HG03575 (cell line): ENCODE results near the gene STAP2.

Experiments used
- ATAC-seq: cut with Tn5 transposase; IDR thresholded peaks from one replicate; pipeline ENCODE4 v1.9.1; 2021; ENCODE audit not compliant: unreplicated experiment, insufficient number of reproducible peaks, low FRiP score; ENCODE audit errors: extremely low read depth

STAP2 gene, protein sequence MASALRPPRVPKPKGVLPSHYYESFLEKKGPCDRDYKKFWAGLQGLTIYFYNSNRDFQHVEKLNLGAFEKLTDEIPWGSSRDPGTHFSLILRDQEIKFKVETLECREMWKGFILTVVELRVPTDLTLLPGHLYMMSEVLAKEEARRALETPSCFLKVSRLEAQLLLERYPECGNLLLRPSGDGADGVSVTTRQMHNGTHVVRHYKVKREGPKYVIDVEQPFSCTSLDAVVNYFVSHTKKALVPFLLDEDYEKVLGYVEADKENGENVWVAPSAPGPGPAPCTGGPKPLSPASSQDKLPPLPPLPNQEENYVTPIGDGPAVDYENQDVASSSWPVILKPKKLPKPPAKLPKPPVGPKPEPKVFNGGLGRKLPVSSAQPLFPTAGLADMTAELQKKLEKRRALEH

DNA sequence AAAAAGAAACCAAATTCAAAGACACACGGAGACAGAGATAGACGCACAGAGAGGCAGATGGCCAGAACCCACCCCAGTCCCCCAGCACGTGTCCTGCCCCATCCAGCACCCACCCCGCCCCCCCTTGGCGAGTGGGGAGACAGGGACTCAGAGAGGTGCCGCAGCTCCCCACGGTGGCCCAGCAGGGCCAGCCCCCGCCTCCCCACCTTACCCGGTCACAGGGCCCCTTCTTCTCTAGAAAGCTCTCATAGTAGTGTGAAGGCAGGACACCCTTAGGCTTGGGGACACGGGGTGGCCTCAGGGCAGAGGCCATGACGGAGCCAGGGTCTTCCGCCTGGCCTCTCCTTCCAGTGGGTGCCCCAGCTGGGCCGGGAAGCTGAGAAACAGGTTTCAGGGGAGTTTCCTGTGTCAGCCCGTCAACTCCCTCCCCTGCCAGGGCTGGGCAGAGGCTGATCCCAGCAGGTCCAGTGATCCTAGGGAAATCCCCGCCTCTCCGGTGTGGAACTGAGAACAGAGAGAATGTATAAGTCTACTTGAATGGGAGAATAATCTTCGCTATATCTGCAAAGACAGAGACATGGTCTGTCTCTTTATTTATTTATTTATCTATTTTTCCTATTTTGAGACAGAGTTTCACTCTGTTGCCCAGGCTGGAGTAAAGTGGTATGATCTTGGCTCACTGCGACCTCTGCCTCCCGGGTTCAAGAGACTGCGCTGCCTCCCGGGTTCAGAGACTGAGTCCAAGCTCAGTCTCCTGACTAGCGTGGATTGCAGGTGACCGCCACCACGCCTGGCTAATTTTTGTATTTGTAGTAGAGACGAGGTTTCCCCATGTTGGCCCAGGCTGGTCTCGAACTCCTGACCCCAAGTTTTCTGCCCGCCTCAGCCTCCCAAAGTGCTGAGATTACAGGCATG lies at the start of gene STAP2:
TSS of gene STAP2 (minus strand) at position 387 of the 915 bp plus-strand sequence. CDS start at position 313, 74 bp downstream.
- ATAC-seq = no peak

DNA sequence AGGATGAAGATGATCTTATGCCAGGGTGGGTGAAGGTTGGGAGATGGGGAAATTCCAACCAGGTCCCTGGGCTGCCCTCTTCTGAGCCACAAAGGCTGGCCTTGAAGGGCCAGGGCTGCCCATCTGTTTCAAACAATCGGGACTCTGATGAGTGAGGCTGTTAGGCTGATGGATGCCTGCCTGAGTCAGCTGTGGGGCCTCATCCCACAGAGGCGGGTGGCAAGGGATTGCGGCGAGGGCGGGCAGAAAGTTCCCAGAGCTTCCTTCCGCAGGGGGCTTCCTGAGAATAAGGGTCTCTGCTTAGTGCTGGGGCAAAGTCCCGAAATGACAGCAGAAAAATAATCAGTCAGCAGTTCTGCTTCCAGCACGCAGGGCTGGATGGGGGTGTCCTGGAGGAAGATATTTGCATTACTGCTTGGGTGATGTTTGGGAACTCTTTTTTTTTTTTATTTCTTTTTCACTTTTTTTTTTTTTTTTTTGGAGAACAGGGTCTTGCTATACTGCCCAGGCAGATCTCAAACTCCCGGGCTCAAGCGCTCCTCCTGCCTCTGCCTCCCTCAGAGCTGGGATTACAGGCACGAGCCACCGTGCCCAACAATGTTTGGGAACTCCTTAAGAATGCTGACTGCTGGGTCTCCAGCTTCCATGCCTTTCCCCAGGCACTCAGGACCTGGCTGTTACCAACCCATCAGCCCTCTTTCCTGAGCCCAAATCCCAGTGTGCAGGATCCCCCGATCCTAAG lies 47.6 kb upstream of the STAP2 start:
- no peak for ATAC-seq

DNA sequence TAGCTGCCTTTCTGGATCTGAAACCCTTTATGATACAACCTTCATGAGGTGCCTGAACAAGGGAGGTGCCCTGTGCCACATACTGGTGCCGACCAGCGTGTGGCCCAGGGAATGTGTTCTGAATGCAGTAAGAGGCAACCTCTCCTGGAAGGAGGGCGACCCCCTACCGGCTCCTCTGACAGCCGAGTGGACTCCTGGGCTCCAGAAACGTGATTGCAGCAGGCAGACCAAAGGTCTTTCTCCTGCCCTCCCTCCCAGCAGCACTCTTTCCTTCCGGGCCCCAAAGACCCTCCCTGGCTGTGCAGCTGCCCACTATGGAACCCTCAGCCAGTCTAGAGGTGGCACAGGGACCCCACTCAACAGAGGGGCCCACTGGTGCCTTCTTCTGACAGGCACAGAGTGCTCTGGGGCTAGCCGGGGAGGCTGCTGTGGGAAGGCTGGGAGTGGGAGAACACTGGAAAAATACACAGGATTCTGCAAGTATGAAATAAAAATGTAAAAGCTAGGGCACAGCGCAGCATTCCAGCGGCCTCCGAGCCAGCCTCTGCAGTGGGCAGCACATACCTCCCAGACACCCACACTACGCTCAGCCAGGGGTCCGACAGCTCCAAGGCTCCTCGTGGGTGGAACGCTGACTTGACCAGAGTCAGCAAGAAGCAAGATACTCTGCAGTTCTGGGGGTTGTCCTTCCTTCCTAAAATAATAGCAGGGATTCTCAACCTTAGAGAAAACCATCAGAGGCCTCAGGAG lies 46.8 kb upstream of the STAP2 start:
- no peak for ATAC-seq

DNA sequence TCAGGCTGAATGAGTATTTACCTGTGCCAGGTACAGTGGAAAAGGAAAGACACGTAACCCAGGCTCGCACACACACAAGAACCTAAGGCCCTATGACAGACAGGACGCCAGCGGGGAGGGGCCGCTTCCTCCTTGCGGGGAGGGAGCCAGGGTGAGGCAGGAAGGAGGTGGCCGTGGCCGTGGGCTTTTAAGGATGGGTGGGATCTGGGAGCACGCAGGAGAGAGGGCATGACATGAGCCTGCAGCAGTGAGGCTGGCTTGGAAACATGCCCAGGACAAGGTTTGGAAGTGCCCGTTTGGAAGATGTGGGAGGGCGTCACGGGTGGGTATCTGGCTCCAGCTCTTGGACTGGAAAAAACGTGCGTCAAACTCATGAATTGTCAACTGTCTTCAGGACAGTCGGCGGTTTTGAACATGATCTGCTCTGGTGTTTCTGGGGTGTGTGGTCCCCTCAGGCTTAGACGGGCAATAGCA lies 41.7 kb upstream of the STAP2 start:
- ATAC-seq = no peak

DNA sequence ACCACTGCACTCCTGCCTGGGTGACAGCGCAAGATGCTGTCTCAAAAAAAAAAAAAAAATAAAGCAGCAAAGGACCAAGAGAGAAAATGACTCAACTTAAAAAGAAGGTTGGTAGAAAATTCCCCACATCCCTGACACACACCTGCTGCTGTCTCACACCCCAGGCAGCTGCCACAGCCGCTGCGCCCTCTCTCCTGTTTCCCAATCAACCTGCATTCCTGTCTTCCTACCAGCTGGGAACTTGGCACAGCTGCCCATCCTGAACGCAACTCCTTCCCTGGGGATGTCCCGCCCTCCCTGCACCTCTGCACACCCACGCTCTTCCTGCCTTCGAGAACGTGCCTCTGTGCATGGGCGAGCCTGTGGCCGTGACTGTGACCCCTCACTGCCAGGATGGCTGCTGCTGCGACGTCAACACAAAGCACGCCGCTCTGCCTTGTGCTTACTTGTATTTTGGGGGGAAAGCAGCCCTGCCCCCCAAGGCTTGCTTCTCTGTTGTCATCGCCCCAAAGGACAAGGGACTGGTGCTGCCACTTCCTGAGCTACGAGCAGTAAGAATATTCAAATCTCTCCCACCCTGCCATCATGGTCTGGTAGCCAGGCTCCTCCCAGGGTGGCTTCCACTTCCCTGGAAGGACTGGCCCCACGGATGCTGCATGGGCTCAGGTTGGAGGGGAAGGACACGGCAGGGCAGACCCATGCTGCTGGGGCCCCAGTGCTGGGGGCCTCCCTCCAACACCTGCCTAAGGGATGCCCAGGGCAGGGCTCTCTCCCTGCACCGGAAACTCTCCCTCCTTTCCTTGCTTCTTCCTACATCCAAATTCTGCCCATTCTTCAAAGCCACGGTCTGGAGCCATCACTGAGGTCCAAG lies 41.0 kb upstream of the STAP2 start:
- ATAC-seq = no peak

DNA sequence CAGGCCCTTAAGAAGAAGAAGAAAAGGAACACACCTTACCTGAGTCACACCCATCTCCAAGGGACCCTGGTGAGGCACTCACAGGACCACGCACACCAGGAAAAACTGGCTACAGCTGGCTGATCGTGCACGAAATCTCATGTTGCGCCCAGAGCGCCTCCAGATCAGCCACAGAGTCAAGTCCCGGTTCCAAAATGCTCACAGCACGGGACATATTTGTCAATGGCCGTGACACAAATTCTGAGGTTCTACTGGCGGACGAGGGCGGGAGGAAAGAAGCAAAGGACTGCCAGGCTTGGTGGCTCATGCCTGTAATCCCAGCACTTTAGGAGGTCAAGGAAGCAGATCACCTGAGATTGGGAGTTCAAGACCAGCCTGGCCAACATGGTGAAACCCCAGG lies 40.3 kb upstream of the STAP2 start:
- no peak for ATAC-seq

DNA sequence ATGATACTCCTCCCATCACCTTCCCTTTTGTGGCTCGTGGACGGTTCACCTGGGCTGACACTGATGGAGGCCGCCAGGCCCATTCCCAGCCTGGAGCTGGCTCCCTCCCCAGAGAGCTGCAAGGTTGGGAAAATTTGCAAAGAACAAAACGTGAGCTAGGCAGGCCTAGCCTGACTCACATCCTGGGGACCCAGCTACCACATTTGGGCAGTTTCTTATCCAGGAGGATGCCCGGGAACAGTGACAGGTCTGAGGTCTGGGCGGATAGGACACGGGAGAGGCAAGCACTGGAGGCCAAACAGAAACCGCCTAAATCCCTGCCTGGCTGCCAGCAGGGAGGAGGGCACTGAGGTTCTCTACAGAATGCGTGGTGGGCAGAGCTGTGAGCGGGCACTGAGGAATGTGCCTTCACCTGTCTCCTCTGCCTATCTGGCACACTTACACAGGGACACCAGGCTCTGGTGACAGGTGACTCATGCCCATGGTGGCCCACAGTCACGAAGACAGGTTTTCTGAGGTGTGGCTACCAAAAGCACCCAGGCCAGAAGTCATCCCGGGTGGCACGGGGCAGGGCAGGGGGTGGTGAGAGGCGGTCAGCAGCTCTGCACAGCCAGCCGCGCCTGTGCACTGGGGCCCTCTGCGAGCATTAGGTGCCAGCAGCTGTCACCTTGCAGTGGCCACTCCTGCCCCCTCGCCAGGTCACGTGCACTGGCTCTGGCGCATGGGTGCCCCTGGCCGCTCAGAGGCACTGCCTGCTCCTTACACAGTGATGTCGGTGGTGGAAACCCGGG lies 38.6 kb upstream of the STAP2 start:
- ATAC-seq = no peak

DNA sequence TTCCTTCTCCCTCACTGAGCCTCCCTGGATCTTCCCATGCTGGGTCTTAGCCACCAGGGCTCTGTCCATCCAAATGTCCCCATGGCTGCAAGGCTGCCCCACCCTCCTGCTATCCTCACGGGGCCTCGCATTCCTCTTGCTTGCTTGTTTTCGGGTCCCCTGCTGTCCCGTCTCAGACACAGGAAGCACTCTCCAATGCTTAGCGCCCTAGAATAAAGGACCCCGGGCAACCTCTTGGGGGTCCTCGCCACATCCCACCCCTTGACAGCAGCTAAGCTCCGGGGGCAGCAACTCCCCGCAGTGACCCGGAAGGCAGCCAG lies 38.0 kb upstream of the STAP2 start:
- no peak for ATAC-seq

DNA sequence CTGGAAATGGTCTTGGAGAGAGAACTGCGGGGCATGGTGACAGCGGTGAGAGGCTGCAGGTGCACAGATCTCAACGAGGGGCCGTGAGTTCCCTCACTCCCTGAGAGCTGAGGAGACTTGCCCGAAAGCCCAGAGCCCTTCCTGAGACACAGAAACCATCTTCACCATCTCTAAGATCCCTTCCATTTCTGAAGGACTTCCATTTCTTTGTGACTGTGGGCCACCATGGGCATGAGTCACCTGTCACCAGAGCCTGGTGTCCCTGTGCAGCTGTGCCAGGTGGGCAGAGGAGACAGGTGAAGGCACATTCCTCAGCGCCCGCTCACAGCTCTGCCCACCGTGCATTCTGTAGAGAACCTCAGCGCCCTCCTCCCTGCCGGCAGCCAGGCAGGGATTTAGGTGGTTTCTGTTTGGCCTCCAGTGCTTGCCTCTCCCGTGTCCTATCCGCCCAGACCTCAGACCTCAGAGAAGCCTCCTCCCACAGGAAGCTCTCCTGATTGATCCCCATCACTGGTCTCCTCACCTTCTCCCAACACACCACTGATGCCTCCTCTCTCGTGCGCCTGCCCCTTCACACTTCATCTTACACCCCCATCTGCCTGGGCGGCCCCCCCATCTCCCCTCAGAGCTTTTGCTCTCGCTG lies 37.5 kb upstream of the STAP2 start:
- no peak for ATAC-seq

DNA sequence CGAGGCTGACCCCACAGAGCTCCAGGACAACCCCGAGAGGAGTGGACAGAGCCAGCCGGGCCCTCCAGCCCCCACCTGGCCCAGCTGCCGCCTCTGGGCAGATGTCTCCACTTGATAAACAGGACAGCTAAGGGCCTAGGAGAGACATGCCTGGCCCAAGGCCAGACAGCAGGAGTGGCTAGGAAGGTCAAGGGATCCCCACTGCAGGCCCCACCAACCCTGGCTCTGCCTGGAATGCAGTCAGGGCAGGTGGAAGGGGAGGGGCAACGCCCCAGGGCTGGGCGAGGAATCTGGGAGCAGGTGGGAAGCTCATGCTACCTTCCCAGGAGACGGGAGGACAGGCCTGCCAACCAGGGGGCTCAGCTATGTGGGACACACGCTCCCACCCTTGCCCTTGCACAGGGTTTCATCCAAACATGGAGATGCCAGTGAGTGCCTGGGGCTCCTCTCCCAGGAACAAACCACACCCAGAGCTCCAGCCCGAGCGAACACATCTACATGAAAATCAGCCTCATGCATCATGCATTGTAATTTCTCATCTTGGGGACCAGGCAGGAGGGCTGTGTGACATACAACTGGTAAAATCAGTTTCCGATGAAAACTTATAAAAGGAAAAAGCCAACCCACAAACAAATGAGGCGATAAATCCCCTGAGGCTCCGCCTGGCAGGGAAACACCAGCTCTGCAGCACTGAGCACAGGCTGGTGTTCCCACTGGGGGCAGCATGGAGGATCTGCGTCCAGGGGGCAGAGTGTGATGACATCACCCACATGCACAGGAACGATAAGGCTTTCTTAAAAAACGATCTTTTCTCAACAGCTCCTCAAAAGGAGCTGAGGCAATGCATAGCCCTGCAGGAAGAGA lies 36.8 kb upstream of the STAP2 start:
- ATAC-seq = no peak

DNA sequence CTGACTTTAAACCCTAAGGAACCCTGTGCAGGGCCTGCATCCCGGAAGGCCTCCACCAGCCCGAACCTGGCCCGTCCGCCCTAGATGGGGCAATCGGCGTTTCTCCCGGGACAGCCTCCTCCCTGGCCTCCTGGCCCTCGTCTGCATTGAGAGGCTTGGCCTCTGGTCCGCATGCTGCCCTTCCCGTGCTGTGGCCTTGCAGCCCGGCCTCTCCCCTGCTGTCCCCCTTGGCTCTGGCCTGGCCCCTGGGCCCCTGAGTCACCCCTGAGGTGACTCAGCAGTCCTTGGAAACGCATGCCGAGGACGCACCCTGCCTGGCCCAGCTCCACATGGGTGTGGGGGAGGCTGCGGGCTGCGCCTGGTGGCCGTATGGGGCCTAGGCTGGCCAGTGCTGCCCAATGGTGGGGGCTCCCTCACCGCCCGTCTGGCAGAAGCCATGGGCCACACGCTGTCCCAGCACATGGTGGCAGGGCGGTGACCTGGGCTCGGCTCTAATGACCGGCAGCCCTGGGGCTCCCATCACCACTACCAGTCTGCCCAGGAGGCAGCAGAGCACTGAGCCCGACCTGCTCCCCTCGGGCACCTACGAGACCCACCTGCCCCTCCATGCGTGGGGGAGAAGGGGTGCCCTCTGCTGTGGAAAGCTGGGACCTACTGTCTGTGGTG lies 36.0 kb upstream of the STAP2 start:
- ATAC-seq = no peak

DNA sequence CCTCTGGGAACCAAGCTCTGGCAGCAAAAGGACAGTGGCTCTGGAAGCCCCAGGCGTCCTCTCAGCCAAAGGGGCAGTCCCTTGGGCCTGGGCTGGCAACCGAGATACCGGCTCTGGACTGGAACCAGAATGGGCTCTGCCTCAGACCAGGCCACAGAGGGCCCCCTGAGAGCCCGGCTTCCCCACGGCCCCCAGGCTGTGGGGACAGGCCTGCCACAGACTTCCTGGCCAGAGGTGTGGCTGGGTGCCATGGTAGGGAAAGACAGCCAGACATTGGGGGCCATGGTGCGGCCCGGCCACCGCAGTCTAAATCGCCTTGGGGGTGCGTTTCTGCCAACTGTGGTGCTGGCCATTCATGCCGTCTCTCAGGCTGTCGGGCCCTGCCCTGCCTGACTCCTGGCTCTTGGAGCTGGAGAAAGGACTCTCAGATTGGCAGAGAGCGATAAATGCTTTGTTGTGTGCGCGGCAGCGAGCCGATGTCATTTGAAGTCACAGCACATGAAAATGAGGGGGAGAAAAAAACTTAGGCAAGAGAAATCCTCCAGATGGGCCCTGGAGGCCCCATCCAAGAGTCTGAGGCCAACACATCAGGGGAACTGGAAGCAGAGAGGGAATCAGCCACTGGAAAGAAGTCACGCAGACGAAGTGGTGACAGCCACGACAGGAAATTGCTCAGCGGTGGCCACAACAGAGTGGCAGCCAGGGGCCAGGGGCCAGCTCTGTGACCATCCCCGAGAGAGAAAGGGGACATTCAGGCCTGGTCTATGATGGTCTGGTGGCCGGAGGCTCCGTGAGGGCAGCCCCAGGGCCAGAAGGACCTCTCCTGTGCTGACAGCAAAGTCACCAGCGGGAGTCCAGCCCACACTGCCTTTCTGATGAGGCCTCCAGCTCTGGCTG lies 35.2 kb upstream of the STAP2 start:
- no peak for ATAC-seq

DNA sequence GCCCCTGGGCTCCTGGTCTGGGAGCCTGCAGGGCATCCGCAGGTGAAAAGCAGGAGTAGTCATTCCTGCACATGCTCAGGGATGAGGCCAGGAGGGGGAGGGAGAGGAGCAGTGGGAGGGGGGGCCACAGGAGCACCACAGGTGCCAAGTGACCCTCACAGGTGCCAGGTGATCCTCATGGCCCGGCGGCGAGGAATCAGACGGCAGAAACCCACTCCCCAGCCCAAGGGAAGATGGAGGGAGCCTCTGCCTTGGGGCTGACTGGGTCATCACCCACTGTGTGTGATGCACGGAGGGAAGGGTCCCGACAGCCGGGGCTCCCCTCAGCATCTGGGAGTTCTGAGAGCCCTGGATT lies 34.4 kb upstream of the STAP2 start:
- no peak for ATAC-seq

DNA sequence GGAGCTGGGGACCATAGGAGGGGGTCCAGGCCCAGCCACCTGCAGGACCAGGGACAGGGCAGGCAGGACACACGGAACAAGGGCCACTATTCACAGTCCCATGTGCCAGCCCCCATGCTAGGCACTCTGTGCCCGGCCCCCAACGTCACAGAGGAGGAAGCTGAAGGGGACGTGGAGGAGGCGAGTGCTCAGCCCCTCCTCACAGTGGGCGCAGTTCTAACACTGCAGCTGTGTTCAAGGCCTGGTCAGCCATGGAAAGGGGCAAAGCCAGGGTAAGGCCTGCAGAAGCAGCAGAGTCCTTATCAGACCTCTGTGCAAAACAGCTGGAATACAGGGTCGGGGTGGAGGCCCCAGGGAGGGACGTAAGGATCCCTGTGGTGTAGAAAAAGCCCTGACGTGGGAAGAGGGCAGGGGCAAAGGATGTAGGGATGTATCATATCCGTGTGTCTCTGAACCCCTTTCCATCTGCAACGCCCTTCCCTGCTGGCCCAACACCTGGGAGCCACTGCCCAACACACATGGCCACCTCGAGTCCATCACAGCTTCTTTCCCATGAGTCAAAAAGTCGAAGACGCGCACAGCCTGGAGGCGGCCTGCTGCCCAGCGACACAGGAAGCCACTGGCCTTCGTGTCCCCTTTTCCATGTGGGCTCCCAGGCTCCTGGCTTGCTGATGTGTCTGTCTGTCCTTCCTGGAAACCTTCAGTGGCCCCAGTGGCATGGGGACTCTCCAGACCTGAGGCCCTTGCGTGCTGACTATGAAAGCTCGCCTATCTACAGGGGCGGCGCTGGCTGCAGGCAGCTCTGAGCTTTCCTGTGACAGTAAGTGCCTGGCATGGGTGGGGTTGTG lies 33.8 kb upstream of the STAP2 start:
- ATAC-seq = no peak
